Neural crest cell (in vitro differentiated cells): ENCODE measurements around the gene GJB4. TPM values are rescaled to one million over a fixed set of nuclear protein-coding genes. Genes with fewer than 3 reads are reported as not detected.
"Not testable (repeated sequence)": the region's sequence is repeated elsewhere in the genome, so short reads cannot be mapped to it uniquely, and the experiment has no call there.

Experiments used
- DNase-seq: peaks from one replicate; pipeline ENCODE4 v3.0.0; 2021; ENCODE audit warnings: low read depth, mixed read lengths, low spot score
- H3K27ac Mint-ChIP-seq: one replicate; pipeline ENCODE4 v1.8.0; 2021; ENCODE audit warnings: mild to moderate bottlenecking, mixed read lengths; ENCODE audit not compliant: unreplicated experiment
- H3K27me3 Mint-ChIP-seq: 2 replicates; pipeline ENCODE4 v1.8.0; 2021; ENCODE audit warnings: low read depth, mild to moderate bottlenecking, mixed read lengths
- H3K36me3 Mint-ChIP-seq: 2 replicates; pipeline ENCODE4 v1.8.0; 2021; ENCODE audit warnings: low read depth, mild to moderate bottlenecking, mixed read lengths
- H3K4me1 Mint-ChIP-seq: 2 replicates; pipeline ENCODE4 v1.8.0; 2021; ENCODE audit warnings: mixed read lengths
- H3K4me3 Mint-ChIP-seq: one replicate; pipeline ENCODE4 v1.8.0; 2021; ENCODE audit warnings: mild to moderate bottlenecking, mixed read lengths
- H3K9me3 Mint-ChIP-seq: 2 replicates; pipeline ENCODE4 v1.8.0; 2021; ENCODE audit warnings: mixed read lengths
- CTCF ChIP-seq: fragments of 200-600 bp; sonication (generic); conservative IDR thresholded peaks from 2 replicates; pipeline ENCODE4 v1.5.0; 2021; ENCODE audit warnings: antibody characterized with exemption, mild to moderate bottlenecking
- total RNA-seq: library from RNA; stranded (reverse); gene quantifications from 2 replicates; pipeline ENCODE4 v1.2.1, GENCODE V29; 2021

The GJB4 gene
- total RNA-seq, 1 donor from 2014 or later, result not detected

GRCh38 chr1:34771573-34772371, 12.2 kb downstream of the GJB4 start:
- H3K4me3 Mint-ChIP-seq, result no peak overlapping the region
- no peaks in the 10 kb centered on the region for H3K4me1 Mint-ChIP-seq
- no peak for TF ChIP-seq CTCF
- no peak overlapping the region for H3K27ac Mint-ChIP-seq
- peaks cover 9% of the 10 kb centered on the region for H3K27me3 Mint-ChIP-seq
- no peaks in the 10 kb centered on the region for H3K9me3 Mint-ChIP-seq
- no peaks in the 10 kb centered on the region for H3K36me3 Mint-ChIP-seq
- DNase-seq, result no peak

DNA sequence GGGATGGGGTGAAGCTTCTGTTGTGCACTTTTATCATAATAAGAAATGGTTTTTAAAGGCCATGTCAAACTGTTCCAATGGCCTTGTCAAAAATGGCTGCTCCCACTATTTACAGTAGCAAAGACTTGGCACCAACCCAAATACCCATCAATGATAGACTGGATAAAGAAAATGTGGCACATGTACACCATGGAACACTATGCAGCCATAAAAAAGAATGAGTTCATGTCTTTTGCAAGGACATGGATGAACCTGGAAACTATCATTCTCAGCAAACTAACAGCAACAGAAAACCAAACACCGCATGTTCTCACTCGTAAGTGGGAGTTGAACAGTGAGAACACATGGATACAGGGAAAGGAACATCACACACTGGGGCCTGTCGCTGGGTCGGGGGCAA, 13.6 kb downstream of the GJB4 start:
- H3K4me1 Mint-ChIP-seq, DNase-seq, H3K9me3 Mint-ChIP-seq, H3K36me3 Mint-ChIP-seq, H3K27ac Mint-ChIP-seq, H3K4me3 Mint-ChIP-seq: not testable (repeated sequence)
- peaks cover 17% of the 10 kb centered on the region for H3K27me3 Mint-ChIP-seq

GRCh38 chr1:34774957-34775356, 15.4 kb downstream of the GJB4 start:
- no peak for DNase-seq
- no peaks in the 10 kb centered on the region for H3K36me3 Mint-ChIP-seq
- no peak overlapping the region for H3K4me3 Mint-ChIP-seq
- H3K27me3 Mint-ChIP-seq, result peaks cover 31% of the 10 kb centered on the region
- H3K27ac Mint-ChIP-seq, result no peak overlapping the region
- no peaks in the 10 kb centered on the region for H3K9me3 Mint-ChIP-seq
- no peak for TF ChIP-seq CTCF
- no peaks in the 10 kb centered on the region for H3K4me1 Mint-ChIP-seq

DNA sequence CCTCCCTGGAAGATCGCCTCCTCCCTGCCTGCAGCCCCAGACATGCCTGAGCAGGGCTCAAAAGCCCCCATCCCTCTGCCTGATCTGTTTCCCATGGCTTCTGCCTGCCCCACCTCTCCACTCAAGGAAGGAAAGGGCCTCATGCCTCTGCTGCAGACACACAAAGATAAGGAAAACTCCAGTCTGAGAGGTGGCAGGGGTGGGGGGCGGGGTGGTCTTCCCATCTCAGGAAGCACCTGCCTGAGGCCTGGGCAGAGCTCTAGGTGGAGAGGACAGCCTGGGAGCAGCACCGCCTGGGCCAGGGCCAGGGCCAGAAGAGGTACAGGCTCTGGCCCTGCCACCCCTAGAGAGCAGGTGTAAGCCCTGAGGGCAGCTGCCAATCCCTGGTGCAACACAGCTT, 17.4 kb downstream of the GJB4 start:
- no peak overlapping the region for H3K27ac Mint-ChIP-seq
- no peaks in the 10 kb centered on the region for H3K9me3 Mint-ChIP-seq

GRCh38 chr1:34777519-34778321, 18.2 kb downstream of the GJB4 start:
- Mint-ChIP-seq H3K4me3 (no peak overlapping the region), H3K4me1 (peaks cover 4% of the 10 kb centered on the region), H3K36me3 (no peaks in the 10 kb centered on the region), H3K27me3 (peaks cover 51% of the 10 kb centered on the region), H3K9me3 (no peaks in the 10 kb centered on the region), H3K27ac (no peak overlapping the region)
- TF ChIP-seq CTCF, result no peak
- DNase-seq, result no peak

More for the DNA sequence above, 17.4 kb downstream of the GJB4 start:
- TF ChIP-seq CTCF, result no peak
- Mint-ChIP-seq H3K4me1 (peaks cover 4% of the 10 kb centered on the region), H3K27me3 (peaks cover 47% of the 10 kb centered on the region), H3K4me3 (no peak overlapping the region), H3K36me3 (no peaks in the 10 kb centered on the region)
- DNase-seq, result no peak

- peaks cover 4% of the 10 kb centered on the region for H3K4me1 Mint-ChIP-seq
- H3K27ac Mint-ChIP-seq, result no peak overlapping the region
- peaks cover 57% of the 10 kb centered on the region for H3K27me3 Mint-ChIP-seq
- no peak for TF ChIP-seq CTCF
- DNase-seq, result no peak
- no peaks in the 10 kb centered on the region for H3K9me3 Mint-ChIP-seq
- H3K36me3 Mint-ChIP-seq, result no peaks in the 10 kb centered on the region
- H3K4me3 Mint-ChIP-seq, result no peak overlapping the region
Observed at GRCh38 chr1:34778381-34778780, 18.8 kb downstream of the GJB4 start.
